Measurements from ENCODE around the gene GRPEL1.

DNA sequence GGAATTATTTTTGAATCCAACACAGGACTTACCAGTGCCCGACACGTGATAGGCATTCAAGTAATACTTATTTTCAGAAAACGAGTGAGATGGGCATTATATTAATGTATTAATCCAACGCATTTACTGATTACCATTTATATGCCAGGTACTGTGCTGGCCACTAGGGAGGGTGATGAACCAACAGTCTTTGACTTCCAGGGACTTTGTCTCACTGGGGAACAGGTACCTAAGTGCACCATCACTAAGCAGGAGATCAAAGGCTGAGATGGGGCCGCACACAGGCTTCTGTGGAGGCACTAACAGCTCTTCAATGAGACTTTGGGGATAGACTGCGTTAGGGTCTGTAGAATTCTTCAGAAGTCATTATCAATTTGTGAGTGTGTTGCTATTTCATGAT is 30.4 kb downstream of the GRPEL1 start:
- TF ChIP-seq CTCF (conservative IDR thresholded peaks at IDR 0.05; ENCODE audit: low read depth, low read length) (0 out of 2 replicates have a peak, but pooled peaks have one; percentile 3), POLR2A (IDR thresholded peaks at IDR 0.05; ENCODE audit: low read depth, low read length) (no peak), BHLHE40 (IDR thresholded peaks at IDR 0.05; ENCODE audit: low read depth, low read length) (no peak), SMC3 (IDR thresholded peaks at IDR 0.05; ENCODE audit: low read depth, low read length) (no peak), USF2 (IDR thresholded peaks at IDR 0.05; ENCODE audit: low read depth, low read length) (no peak), FOS (IDR thresholded peaks at IDR 0.05; ENCODE audit: low read depth, low read length) (no peak), CEBPB (IDR thresholded peaks at IDR 0.05; ENCODE audit: low read depth, low read length) (no peak), RFX5 (IDR thresholded peaks at IDR 0.05; ENCODE audit: low read depth, low read length) (no peak)

All from IMR-90 (cell line).